ENCODE measurements around the gene CCL4L2. TPM values are rescaled to one million over a fixed set of nuclear protein-coding genes. Genes with fewer than 3 reads are reported as not detected.
"Not testable (repeated sequence)": the region's sequence is repeated elsewhere in the genome, so short reads cannot be mapped to it uniquely, and the experiment has no call there.

The CCL4L2 gene
- total and polyA plus RNA-seq, 3 donors from 2014 or later: 0.74 to 3.6 TPM; not detected in 1

GRCh38 chr17:36229644-36230043 is 18.8 kb downstream of the CCL4L2 start:
- H3K36me3 ChIP-seq (ENCODE audit: low read depth, missing control alignments); H3K9me3 ChIP-seq; H3K4me1 ChIP-seq; H3K27ac ChIP-seq; intact Hi-C loops (cut with DNase I; ENCODE audit: low total_unique reads); H3K4me3 ChIP-seq; H3K27me3 ChIP-seq; DNase-seq: not testable (repeated sequence)
- WGBS, 2 donors: 48% methylated on average over 4 to 5 of the region's 5 CpGs

GRCh38 chr17:36242046-36242445 is 31.2 kb downstream of the CCL4L2 start:
- H3K4me1 ChIP-seq; H3K9me3 ChIP-seq; intact Hi-C loops (cut with DNase I; ENCODE audit: low total_unique reads); H3K27ac ChIP-seq; H3K36me3 ChIP-seq (ENCODE audit: low read depth, missing control alignments); H3K27me3 ChIP-seq; H3K4me3 ChIP-seq; DNase-seq: not testable (repeated sequence)
- WGBS, 2 donors: 80 to 94% methylated on average over 3 of the region's 4 CpGs

Small RNA genes lying within 50 kb of the gene (small RNA-seq; reads per million reads assigned to genes)
- 0 reads per million in 2 donors for gene AC243829.3
- gene AC243829.6: 0 reads per million in 2 donors

Other genes with a start within 250 kb of the CCL4L2 start
- under 1 TPM in 1 of 2 donors, not detected in 1; 0.24 TPM for gene CCL16, start 229.6 kb upstream of the CCL4L2 start, total RNA-seq
- gene CCL16, start 229.6 kb upstream of the CCL4L2 start, polyA plus RNA-seq (ENCODE audit: insufficient read depth, low read depth, low replicate concordance): not detected
- 10 to 100 TPM; 11.4 to 12.3 TPM for gene CCL14, start 224.3 kb upstream of the CCL4L2 start, total RNA-seq
- 57.5 TPM for gene CCL14, start 224.3 kb upstream of the CCL4L2 start, polyA plus RNA-seq (ENCODE audit: insufficient read depth, low read depth, low replicate concordance)
- gene CCL15, start 209.5 kb upstream of the CCL4L2 start, total RNA-seq: under 1 TPM in 1 of 2 donors, not detected in 1; 0.87 TPM
- gene CCL15, start 209.5 kb upstream of the CCL4L2 start, polyA plus RNA-seq (ENCODE audit: insufficient read depth, low read depth, low replicate concordance): not detected
- gene CCL23, start 193.1 kb upstream of the CCL4L2 start, total RNA-seq: 1 to 10 TPM in 1 of 2 donors, not detected in 1; 1.2 TPM
- gene CCL23, start 193.1 kb upstream of the CCL4L2 start, polyA plus RNA-seq (ENCODE audit: insufficient read depth, low read depth, low replicate concordance): 1.3 TPM
- gene CCL18, start 146.8 kb upstream of the CCL4L2 start, total RNA-seq: 1 to 10 TPM in 1 of 2 donors, under 1 TPM in 1; 0.99 to 3.0 TPM
- gene CCL18, start 146.8 kb upstream of the CCL4L2 start, polyA plus RNA-seq (ENCODE audit: insufficient read depth, low read depth, low replicate concordance): 6.8 TPM
- gene CCL3, start 120.9 kb upstream of the CCL4L2 start, total RNA-seq: under 1 TPM in 1 of 2 donors, not detected in 1; 0.56 TPM
- gene CCL3, start 120.9 kb upstream of the CCL4L2 start, polyA plus RNA-seq (ENCODE audit: insufficient read depth, low read depth, low replicate concordance): 6.2 TPM
- gene CCL4, start 107.2 kb upstream of the CCL4L2 start, total RNA-seq: 1 to 10 TPM in 1 of 2 donors, under 1 TPM in 1; 0.39 to 1.7 TPM
- gene CCL4, start 107.2 kb upstream of the CCL4L2 start, polyA plus RNA-seq (ENCODE audit: insufficient read depth, low read depth, low replicate concordance): 9.9 TPM
- gene TBC1D3B, start 34.4 kb upstream of the CCL4L2 start, total RNA-seq: 10 to 100 TPM; 10.8 to 23.0 TPM
- 21.0 TPM for gene TBC1D3B, start 34.4 kb upstream of the CCL4L2 start, polyA plus RNA-seq (ENCODE audit: insufficient read depth, low read depth, low replicate concordance)
- gene CCL3L1, start 14.3 kb upstream of the CCL4L2 start, total RNA-seq: not detected
- gene CCL3L1, start 14.3 kb upstream of the CCL4L2 start, polyA plus RNA-seq (ENCODE audit: insufficient read depth, low read depth, low replicate concordance): 4.7 TPM
- 1 to 10 TPM; 2.2 to 2.8 TPM for gene TBC1D3I, start 53.5 kb downstream of the CCL4L2 start, total RNA-seq
- gene TBC1D3I, start 53.5 kb downstream of the CCL4L2 start, polyA plus RNA-seq (ENCODE audit: insufficient read depth, low read depth, low replicate concordance): 13.1 TPM
- gene TBC1D3G, start 112.8 kb downstream of the CCL4L2 start, total RNA-seq: 10 to 100 TPM in 1 of 2 donors, 1 to 10 TPM in 1; 6.3 to 14.6 TPM
- 34.2 TPM for gene TBC1D3G, start 112.8 kb downstream of the CCL4L2 start, polyA plus RNA-seq (ENCODE audit: insufficient read depth, low read depth, low replicate concordance)
- gene TBC1D3H, start 177.4 kb downstream of the CCL4L2 start, total RNA-seq: 1 to 10 TPM in 1 of 2 donors, not detected in 1; 6.8 TPM
- gene TBC1D3H, start 177.4 kb downstream of the CCL4L2 start, polyA plus RNA-seq (ENCODE audit: insufficient read depth, low read depth, low replicate concordance): not detected

Measured in testis (tissue), 3 donors.